ENCODE results near the gene TREH. TPM values are rescaled to one million over a fixed set of nuclear protein-coding genes. Genes with fewer than 3 reads are reported as not detected.

Gene TREH
- total RNA-seq, 1 experiment from 2014 or later = 0.05 TPM

- no peaks in the 10 kb centered on the region for H3K27me3 ChIP-seq (ENCODE audit: control insufficient read depth, insufficient read depth, low read length)
- ChIA-PET POLR2A (no interaction called here), CTCF (interaction anchor here (0.5 to 1.0 kb wide), 6 partner anchors 27 to 721 kb away, joined by 3 to 14 read pairs (median 5); partner anchors contain the start of gene PHLDB1)
- intact Hi-C loops (cut with micrococcal nuclease; ENCODE audit: unreplicated experiment) (no loop called here), in situ Hi-C loops (cut with HindIII; ENCODE audit: low pct_unique_long_range_greater_than_20kb, low sequenced_read_pairs) (no loop called here)
- no peak overlapping the region for H3K4me3 ChIP-seq (ENCODE audit: low read depth in 2 of 2, low read length in 2 of 2)
- BruUV-seq (replicated peaks) = no TSS peak
- H3K4me1 ChIP-seq (ENCODE audit: control insufficient read depth, insufficient read depth, low read length) = peaks cover 12% of the 10 kb centered on the region
- H3K9me3 ChIP-seq (ENCODE audit: control insufficient read depth, insufficient read depth, low read depth, low read length) = no peaks in the 10 kb centered on the region
- no peak for TF ChIP-seq REST (IDR thresholded peaks at IDR 0.05; ENCODE audit: insufficient read depth in 1 of 2, low read depth in 2 of 2, low read length in 1 of 2)
- TF ChIP-seq SIN3A (IDR thresholded peaks at IDR 0.05; ENCODE audit: borderline replicate concordance, insufficient read depth, low read depth, low read length) = 0 out of 2 replicates have a peak, but pooled peaks have one; percentile 8
- H3K27ac ChIP-seq (ENCODE audit: low read length) = no peak overlapping the region
- DNase-seq (ENCODE audit: low read depth, low spot score) (no peak), ATAC-seq (peak; percentile 47)
- peaks cover 7% of the 10 kb centered on the region; the same call in 1 of the 2 replicates for H3K36me3 ChIP-seq (ENCODE audit: control insufficient read depth, insufficient read depth, low read length)
Measured at GRCh38 chr11:118658429-118659313, 20.8 kb downstream of the TREH start.

GRCh38 chr11:118657709-118658428 is 21.6 kb downstream of the TREH start:
- no peaks in the 10 kb centered on the region for H3K27me3 ChIP-seq (ENCODE audit: control insufficient read depth, insufficient read depth, low read length)

More at GRCh38 chr11:118657709-118658428, 21.6 kb downstream of the TREH start:
- H3K4me3 ChIP-seq (ENCODE audit: low read depth in 2 of 2, low read length in 2 of 2) = no peak overlapping the region
- TF ChIP-seq REST (IDR thresholded peaks at IDR 0.05; ENCODE audit: insufficient read depth in 1 of 2, low read depth in 2 of 2, low read length in 1 of 2) (no peak), POLR2AphosphoS5 (IDR thresholded peaks at IDR 0.05; ENCODE audit: low read depth, low read length) (no peak; the same call in 1 of the 2 replicates), TCF7L2 (IDR thresholded peaks at IDR 0.05; ENCODE audit: low read depth, low read length) (no peak), SIN3A (IDR thresholded peaks at IDR 0.05; ENCODE audit: borderline replicate concordance, insufficient read depth, low read depth, low read length) (no peak)
- in situ Hi-C loops (cut with HindIII; ENCODE audit: low pct_unique_long_range_greater_than_20kb, low sequenced_read_pairs) (no loop called here), intact Hi-C loops (cut with micrococcal nuclease; ENCODE audit: unreplicated experiment) (no loop called here)
- ChIA-PET POLR2A (no interaction called here), CTCF (no interaction called here)
- DNase-seq (ENCODE audit: low read depth, low spot score) (no peak), ATAC-seq (no peak)
- H3K27ac ChIP-seq (ENCODE audit: low read length) = no peak overlapping the region
- no peaks in the 10 kb centered on the region for H3K9me3 ChIP-seq (ENCODE audit: control insufficient read depth, insufficient read depth, low read depth, low read length)
- BruUV-seq (replicated peaks) = no TSS peak
- H3K4me1 ChIP-seq (ENCODE audit: control insufficient read depth, insufficient read depth, low read length) = peaks cover 12% of the 10 kb centered on the region
- H3K36me3 ChIP-seq (ENCODE audit: control insufficient read depth, insufficient read depth, low read length) = peaks cover 7% of the 10 kb centered on the region; the same call in 1 of the 2 replicates
